ENCODE results near the gene CAPN6.

DNA sequence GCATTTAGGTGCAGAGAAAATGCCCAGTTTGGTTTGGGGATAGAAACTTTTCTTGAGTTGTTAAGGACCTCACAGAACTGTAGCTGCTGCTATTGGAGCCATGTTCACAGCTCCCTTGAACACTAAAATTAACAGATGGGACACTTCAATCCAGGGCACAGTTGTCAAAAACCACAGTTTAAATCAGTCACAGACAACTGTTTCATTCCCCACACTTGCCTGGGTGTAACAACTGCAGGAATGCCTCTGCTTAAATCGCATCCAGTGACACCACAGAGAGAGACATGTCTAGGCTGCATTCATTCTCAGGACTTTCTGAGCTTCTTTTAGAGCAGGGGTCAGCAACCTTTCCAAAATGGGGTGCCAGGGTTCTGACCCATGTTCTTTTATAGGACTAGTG is 12.7 kb upstream of the CAPN6 start:
- TF ChIP-seq, protein P1, sequence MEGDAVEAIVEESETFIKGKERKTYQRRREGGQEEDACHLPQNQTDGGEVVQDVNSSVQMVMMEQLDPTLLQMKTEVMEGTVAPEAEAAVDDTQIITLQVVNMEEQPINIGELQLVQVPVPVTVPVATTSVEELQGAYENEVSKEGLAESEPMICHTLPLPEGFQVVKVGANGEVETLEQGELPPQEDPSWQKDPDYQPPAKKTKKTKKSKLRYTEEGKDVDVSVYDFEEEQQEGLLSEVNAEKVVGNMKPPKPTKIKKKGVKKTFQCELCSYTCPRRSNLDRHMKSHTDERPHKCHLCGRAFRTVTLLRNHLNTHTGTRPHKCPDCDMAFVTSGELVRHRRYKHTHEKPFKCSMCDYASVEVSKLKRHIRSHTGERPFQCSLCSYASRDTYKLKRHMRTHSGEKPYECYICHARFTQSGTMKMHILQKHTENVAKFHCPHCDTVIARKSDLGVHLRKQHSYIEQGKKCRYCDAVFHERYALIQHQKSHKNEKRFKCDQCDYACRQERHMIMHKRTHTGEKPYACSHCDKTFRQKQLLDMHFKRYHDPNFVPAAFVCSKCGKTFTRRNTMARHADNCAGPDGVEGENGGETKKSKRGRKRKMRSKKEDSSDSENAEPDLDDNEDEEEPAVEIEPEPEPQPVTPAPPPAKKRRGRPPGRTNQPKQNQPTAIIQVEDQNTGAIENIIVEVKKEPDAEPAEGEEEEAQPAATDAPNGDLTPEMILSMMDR (conservative IDR thresholded peaks at IDR 0.05 in 1 of 2, IDR thresholded peaks at IDR 0.05 in 1 of 2; ENCODE audit: low read depth in 1 of 2, low read length in 2 of 2), result no peak
- no peak for TF ChIP-seq EZH2 (IDR thresholded peaks at IDR 0.05; ENCODE audit: low read length, missing control alignments)
